Globus pallidus (tissue), 1 donor: ENCODE data around the gene GLMN.
"Not testable (repeated sequence)": the region's sequence is repeated elsewhere in the genome, so short reads cannot be mapped to it uniquely, and the experiment has no call there.

Source experiments
- DNase-seq: peaks from one replicate; pipeline ENCODE4 v3.0.0-alpha.2; 2015; ENCODE audit warnings: low spot score

Gene GLMN

DNA sequence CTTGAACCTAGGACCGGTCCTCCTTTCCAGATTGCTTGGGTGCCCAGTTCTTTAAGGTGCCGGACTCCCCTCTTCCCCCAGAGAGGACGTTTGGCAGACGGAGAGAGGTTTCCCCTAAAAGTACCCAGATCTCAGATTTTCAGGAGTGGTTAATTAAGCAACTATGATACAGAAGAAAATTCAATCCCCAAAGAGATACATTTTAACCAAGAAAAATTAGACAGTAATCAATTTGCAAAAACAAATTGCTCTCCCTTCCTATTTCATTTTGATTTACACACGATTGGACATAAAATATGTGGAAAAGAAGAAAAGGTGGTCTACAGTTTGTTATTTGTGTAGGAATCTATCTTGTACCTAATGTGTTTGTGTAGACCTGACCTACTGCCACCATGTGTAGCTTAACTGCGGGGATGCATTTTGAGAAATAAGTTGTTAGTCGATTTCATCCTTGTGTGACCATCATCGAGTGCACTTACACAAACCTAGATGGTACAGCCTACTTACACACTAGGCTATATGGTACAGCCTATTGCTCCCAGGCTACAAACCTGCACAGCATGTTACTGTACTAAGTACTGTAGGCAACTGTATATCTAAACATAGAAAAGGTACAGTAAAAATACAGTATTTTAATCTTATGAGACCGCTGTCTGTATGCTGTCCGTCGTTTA, 827 bp upstream of the GLMN start:
- no peak for DNase-seq

DNA sequence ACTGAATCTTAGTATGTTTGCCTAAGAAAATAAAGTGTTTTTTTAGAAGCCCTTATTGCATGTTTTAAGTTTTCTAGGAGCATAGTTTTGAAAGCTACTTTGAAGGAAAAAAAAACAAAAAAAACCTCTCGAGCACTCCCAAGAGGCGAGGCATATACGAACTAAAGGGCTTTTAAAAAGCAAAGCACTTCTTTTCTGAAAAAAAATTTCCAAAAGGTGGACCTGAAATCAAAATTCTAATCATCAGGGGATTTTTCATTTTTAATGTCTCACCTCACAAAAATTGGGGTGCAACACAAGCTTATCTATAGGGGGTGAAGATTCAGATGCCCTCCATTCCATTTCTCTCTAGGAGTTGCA, 594 bp downstream of the GLMN start:
- DNase-seq: no peak

DNA sequence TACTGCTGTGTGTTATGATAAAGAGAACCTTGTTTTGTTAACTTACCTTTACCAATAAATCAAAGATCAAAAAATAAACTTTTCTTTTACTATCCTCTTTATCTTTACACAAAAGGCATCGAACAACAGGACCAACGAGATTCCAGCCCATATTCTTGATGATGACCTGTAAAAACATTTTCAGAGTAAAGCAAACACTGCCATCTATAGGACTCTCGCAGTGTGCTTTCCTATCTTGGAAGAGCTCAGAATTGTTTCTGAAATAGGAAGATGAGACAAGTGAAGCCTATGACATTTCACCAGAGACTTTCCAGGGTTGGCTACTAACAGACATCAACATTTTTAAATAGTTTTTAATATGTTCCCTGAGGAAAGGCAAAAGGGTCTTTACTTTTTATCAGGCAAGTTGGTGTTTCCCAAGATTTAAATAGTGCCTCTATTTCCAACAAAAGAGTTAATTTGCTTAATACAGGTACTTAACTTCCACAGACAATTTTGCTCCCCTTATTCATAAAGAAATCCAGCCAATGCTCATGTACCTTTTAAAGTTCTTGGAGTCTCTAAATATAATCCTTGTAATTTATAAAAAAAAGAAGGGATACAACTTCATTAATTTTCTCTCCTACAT, 7.3 kb downstream of the GLMN start:
- peak; percentile 61 for DNase-seq

DNA sequence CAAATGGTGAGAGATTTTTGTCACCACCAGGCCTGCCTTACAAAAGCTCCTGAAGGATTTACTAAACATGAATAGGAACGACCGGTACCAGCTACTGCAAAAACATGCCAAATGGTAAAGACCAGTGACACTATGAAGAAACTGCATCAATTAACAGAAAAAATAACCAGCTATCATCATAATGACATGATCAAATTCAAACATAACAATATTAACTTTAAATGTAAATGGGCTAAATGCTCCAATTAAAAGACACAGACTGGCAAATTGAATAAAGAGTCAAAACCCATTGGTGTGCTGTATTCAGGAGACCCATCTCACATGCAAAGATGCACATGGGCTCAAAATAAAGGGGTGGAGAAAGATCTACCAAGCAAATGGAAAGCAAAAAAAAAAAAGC, 17.4 kb downstream of the GLMN start:
- DNase-seq: not testable (repeated sequence)

DNA sequence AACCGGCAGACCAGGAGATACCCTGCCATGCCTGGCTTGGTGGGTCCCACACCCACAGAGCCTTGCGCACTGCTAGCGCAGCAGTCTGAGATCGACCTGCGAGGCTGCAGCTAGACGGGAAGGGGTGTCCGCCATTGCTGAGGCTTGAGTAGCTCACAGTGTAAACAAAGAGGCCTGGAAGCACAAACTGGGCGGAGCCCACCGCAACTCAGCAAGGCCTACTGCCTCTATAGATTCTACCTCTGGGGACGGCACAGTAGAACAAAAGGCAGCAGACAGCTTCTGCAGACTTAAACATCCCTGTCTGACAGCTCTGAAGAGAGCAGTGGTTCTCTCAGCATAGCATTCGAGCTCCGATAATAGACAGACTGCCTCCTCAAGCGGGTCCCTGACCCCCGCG, 19.0 kb downstream of the GLMN start:
- not testable (repeated sequence) for DNase-seq

DNA sequence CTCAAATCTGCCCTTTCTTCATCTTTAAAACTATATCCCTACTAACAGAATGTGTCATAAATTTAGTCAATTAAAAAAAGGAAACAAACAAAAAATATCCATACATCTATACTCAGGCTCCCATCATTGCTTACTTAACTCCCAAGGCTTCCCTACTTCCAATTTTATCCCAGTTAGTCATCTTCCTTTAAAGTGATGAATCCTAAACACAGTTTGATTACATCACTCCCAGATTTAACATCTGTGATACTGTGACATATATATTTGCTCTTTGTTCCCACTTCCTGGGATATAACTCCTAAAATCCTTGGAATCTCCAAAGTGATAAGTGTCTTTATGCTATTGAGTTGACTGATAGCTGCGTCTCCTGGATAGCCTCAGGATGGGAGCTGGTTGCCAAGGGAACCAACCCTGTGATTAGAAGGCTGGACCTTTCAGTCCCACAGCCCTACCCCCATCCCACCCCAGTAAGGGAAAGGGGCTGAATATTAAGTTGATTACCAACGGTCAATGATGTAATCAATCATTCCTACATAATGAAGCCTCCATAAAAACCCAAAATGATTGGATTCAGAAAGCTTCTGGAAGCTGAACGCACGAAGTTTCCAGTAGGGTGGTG, 21.6 kb downstream of the GLMN start:
- no peak for DNase-seq

DNA sequence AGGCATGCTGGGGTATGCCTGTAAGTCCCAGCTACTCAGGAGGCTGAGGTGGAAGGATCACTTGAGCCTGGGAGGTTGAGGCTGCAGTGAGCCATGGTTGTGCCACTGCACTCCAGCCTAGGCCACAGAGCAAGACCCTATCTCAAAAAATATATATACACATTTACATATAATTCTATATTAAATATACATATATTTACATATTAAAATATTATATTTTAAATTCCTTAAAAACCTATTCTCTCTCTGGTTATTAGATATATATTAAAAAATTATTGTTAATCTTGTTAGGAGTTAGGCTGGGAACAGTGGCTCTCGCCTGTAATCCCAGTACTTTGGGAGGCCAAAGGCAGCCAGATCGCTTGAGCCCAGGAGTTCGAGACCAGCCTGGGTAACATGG, 22.7 kb downstream of the GLMN start:
- no peak for DNase-seq

DNA sequence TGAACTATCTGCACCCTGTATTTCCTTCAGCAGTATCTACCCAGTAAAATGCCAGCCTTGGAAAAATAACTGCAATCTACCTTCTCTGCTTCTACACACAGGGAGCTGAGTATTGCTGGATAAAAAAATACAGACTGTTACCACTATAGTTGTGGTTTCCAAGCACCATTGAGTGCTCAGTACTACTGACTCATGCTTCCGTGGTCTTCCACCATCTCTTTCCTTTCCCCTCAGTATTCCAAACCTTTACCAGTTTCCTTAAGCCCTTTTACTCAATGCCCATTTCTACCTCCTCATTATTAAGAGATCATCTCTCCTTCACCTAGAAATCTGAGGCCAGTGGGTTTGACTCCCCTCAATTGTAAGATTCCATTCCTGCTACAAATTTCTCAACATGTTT, 23.8 kb downstream of the GLMN start:
- DNase-seq: no peak

DNA sequence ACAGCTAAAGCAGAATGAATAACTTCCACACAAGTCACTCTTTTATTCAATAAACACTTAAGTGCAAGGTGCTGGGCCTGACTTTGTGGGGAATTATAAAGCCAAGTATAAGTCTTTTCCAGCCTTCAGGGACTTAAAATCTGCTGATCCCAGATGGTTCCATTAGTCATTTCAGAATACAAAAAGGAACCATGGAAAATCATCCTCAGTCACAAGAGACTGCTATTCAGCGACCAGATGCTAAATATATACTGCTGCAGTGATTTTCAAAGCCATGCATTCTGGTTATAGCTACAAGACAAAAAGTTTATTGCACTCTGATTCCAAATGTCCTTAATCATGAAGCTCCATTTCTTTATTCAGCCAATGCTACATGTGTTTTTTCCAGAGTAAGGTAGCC, 25.7 kb downstream of the GLMN start:
- no peak for DNase-seq

DNA sequence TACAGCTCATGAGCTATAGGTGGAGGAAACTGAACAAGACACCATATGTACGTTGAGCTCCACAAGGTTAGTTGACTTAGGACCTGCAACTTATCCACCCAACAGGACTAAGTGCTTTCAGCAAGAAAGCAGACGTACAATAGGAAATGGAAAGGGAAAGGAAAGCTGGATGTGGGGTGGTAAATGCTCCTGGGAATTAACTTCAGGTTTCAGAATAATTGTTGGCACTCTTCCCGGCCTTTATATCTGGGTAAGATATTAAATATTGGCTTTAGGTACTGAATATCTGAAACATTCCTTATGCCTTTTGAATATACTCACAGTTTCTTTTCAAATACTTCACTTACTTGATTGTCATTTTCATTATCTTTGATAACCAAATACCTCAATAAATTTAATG, 36.3 kb downstream of the GLMN start:
- DNase-seq: no peak

DNA sequence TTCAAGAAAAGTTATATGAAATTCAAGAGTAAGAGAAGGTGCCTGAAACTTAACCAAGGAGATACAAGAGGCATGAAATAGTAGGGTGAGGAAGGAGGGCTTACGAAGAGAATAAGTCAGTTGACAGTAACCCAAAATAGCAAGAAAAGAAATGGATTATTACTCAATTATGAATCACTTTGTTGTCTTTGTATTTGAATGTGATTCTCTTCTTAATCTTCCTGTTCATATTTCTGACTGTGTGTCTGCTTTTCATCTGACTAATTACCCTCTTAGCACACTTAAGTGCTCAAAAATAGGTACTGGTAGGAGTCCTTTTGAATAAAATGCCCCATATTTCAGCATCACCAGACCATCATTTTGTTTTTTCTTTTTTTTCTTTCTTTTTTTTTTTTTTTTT, 39.4 kb downstream of the GLMN start:
- no peak for DNase-seq

DNA sequence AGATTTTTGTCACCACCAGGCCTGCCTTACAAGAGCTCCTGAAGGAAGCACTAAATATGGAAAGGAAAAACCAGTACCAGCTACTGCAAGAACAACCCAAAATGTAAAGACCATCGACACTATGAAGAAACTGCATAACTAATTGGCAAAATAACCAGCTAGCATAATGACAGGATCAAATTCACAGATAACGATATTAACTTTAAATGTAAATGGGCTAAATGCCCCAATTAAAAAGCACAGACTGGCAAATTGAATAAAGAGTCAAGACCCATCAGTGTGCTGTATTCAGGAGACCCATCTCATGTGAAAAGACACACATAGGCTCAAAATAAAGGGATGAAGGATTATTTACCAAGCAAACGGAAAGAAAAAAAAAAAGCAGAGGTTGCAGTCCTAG, 44.1 kb downstream of the GLMN start:
- not testable (repeated sequence) for DNase-seq

DNA sequence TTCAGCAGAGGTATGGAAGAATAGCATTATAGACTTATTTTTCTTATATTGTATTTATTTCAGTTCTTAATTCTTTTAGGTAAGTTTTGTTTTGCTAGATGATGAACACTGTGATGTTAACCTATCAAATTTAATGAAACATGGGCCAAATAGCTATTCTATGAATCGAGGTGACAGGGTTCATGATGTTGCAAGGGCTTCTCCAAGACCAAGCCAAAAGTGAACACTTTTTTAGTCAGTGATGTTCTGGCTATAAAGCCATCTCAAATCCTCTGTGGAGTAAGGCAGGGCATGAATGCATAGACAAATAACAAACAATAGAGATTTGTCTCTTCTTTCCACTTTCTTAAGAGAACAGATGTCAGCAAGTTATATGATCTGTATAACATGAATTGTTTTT, 54.4 kb downstream of the GLMN start:
- DNase-seq: no peak

DNA sequence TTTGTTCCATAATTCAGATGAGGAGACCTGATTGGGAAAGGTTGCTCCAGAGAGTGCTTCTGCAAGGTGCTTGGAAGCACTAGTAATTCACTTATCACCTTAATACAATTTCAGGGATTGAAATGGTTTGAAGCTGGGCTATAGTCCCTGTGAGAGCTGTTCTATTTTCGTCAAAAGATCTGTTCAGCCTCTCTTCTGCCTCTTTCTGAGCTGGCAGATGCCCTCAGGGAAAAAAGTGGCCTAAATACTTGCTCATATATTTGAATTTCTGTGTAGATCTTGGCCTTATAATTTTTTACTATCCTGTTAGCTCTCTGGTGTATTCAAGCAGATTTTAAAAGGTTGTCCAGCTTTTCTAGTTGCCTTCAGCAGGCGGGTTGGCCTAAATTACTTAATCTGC, 58.8 kb downstream of the GLMN start:
- no peak for DNase-seq

DNA sequence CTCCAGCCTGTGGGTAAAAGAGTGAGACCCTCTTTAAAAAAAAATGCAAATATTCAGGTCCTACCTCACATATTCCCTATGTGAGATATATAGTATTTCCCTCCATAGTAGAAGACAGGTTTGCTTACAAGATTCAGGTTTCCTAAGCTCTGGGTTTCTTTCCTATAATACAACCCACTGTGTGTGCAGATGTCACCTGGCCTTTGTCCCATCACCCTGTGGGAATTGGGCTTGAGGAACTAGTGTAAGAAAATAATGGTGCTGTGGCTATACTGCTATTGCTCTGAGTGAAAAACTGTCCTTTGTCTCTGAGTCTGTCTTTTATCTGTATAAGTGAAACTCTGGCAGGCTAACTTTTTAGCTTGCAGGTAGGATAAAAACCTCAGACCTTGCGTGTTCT, 68.1 kb downstream of the GLMN start:
- DNase-seq: no peak

DNA sequence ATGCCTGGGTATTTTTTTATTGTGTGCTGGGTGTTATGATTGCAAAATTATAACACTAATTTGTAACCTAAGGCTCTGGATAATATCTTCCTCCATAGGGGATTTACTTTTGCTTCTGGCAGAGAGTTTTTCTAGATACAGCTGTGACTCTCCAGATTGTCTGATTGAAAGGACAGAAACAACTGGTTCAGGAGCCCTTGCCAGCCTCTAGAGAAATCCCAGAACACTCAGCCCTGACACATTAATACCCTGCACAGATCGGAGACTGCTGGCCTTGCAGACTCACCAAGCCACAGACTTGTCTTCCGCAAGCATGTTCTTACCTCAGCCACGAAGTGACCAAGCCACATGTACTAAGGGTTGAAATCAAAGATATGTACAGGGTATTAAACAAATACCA, 70.4 kb downstream of the GLMN start:
- no peak for DNase-seq

DNA sequence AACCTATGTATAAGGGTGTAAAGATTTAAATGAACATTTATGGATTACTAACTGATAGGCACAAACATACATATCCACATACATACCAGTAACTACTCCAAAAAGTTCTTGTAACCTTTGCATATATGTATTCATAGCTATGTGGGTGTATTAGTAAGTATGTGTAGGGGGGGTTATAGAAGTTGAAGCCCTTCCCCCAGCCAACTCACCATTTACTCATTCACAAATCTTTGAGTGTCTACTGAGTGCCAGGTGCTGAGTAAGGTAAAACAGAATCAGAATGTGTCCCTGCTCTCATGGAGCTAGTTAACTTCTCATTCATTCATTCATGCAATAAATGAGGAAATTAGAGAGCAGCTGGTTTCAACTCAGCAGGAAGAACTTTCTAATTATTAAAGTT, 79.8 kb downstream of the GLMN start:
- no peak for DNase-seq

DNA sequence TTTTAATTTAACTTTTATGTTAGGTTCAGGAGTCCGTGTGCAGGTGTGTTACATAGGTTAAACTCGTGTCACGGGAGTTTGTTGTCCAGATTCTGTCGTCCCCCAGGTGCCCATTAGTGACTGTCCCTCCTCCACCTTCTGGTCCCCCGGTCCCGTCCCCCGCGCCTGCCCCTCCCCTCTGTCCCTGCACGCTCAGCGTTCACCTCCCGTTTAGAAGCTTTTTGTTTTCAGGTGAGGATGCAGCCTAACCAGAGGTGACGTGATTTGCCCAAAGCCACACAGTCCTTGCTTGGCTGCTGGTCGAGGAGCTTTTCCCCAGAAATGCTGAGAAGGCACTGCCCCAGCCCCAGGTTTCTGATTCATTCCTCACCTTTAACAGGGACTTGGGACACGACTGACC, 80.2 kb downstream of the GLMN start:
- DNase-seq: no peak

DNA sequence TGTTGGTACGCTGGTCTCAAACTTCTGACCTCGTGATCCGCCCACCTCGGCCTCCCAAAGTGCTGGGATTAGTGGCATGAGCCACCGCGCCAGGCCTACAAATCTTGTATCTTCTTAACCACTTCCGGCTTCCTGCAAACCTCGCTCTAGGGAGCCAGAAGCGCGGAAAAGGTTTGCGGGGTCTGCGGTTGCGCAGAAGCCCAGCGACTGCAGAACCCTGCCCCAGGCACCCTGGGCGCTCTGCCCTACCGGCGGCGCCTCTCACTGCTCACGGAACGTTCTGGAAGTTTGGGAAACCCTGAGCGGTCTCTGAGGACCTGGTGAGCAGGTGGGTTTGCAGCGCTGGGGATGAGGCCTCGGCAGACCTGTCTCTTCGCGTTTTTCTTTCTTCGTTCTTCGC, 81.1 kb downstream of the GLMN start, which contains the start of gene C1orf146:
TSS of gene C1orf146 (plus strand) at position 195 of the 400 bp plus-strand sequence. CDS start 13,506 bp downstream, outside the sequence.
- DNase-seq: no peak

DNA sequence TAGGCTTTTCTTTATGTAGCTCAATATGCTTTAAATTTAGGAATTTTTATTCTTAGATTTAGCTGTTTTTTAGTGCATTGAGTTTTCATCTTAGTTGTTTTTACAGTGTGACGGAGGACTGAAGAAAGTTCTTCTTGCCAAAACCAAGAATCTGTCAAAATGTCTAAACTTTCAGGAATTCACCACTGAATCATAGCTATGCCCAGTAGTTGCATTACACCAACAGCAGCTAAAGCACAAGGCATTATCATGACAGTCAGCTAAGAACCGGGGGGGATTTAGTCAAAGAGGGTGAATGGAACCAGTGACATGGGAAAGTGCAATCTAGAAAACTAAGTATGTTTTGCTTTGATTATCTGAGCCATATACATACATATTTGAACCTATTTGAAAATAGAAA, 87.6 kb downstream of the GLMN start:
- DNase-seq: no peak

DNA sequence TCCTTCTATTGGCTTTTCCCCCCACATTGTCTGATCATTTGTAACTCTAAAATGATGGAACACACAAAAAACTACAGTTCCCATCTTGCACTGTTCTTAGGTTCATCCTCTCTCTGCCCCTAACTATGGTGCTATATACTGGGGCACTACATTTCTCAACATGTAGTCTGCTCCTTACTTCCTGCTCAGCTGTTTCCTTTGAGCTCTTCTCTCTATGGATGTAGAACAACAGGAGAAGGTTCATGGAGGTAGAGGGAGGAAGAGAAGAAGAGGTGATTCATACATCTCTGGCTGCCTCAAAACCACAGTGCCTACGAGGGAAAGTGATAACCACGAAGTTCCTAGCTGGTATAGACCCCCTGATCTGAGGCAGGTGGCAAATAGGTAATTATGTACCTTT, 88.1 kb downstream of the GLMN start:
- no peak for DNase-seq

DNA sequence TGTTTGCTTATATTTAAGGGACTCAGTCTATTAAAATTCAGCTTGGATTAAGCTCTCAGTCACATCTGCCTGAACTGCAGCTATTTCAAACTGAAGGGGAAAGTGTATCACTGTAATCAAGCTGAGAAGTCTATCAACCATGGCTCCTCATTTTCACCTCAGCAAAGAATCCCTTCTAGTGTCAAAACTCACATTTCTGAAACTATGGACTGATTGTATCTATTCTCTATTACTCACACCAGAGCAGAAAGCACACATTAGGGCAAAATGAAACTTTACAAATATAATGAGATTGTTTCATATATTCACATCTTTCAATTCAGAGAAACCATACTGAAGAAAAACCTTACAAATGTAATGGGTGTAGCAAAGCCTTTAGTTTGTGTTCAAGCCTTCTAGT, 95.7 kb downstream of the GLMN start:
- DNase-seq: no peak

DNA sequence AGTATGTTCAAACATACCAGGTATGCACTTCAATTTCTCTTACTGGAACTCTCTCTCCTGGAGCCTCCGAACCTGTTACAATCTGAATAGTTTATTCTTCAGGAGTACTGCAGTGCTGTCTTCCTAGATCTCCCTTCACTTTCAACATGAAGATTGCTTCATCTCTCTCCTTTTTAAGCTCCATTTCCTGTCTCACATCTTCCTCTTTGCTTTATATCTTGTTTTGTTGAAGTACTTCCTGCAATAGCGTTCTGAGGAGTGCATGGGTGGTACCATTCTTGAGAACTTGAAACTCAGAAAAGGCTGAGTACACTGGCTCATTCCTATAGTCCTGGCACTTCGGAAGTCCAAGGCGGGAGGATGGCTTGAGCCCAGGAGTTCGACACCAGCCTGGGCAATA, 96.8 kb downstream of the GLMN start:
- DNase-seq: no peak
